PC-3 (cell line): ENCODE measurements around the gene TTF2. TPM values are rescaled to one million over a fixed set of nuclear protein-coding genes. Genes with fewer than 3 reads are reported as not detected.

Source experiments
- ATAC-seq: fragments of 200-7000 bp; cut with Tn5 transposase; 2 replicates; pipeline ENCODE4 v1.9.1; 2020; ENCODE audit warnings: mild to moderate bottlenecking, moderate library complexity
- BruUV-seq: library from RNA; stranded (reverse); fragments of 400-500 nt; replicated peaks from 2 replicates; lab custom pipeline; 2021; lab: Mats Ljungman, UMichigan
- CTCF ChIA-PET: fragments of 300-600 bp; sonication (Branson Sonifier 250); formaldehyde crosslinking; loops from one replicate; lab custom pipeline; 2022; ENCODE audit warnings: antibody characterized with exemption; lab: Charles Lee
- POLR2A ChIA-PET: fragments of 300-600 bp; sonication (Branson Sonifier 250); formaldehyde crosslinking; loops from one replicate; lab custom pipeline; 2022; ENCODE audit warnings: antibody characterized with exemption; ENCODE audit not compliant: unreplicated experiment; lab: Charles Lee
- DNase-seq: peaks from one replicate; pipeline ENCODE4 v3.0.0-alpha.2; 2015
- H2AFZ ChIP-seq: fragments of 300-600 bp; sonication (generic); 2 replicates; pipeline ENCODE4 v1.6.0; 2016; ENCODE audit warnings: antibody characterized with exemption, low read length
- H3F3A ChIP-seq: fragments of 300-600 bp; sonication (generic); one replicate; pipeline ENCODE4 v1.6.0; 2017; ENCODE audit warnings: antibody characterized with exemption, low read length, control low read depth, mild to moderate bottlenecking; ENCODE audit not compliant: unreplicated experiment
- H3K27ac ChIP-seq: fragments of 300-600 bp; sonication (generic); 2 replicates; pipeline ENCODE4 v1.5.1; 2016; ENCODE audit warnings: mild to moderate bottlenecking, low read length
- H3K27me3 ChIP-seq: fragments of 300-600 bp; sonication (generic); 2 replicates; pipeline ENCODE4 v1.6.1; 2016; ENCODE audit warnings: low read length, mixed read lengths
- H3K36me3 ChIP-seq: fragments of 300-600 bp; sonication (generic); 2 replicates; pipeline ENCODE4 v1.6.1; 2016; ENCODE audit warnings: low read depth, mixed run types, low read length, mixed read lengths
- H3K4me1 ChIP-seq: fragments of 300-600 bp; sonication (generic); 2 replicates; pipeline ENCODE4 v1.5.1; 2016; ENCODE audit warnings: low read length; ENCODE audit not compliant: insufficient read depth
- H3K4me2 ChIP-seq: fragments of 300-600 bp; sonication (generic); 2 replicates; pipeline ENCODE4 v1.6.0; 2016; ENCODE audit warnings: low read length
- H3K4me3 ChIP-seq: fragments of 300-600 bp; sonication (generic); 2 replicates; pipeline ENCODE4 v1.5.1; 2016; ENCODE audit warnings: mild to moderate bottlenecking, low read length, mixed read lengths
- H3K79me2 ChIP-seq: fragments of 300-600 bp; sonication (generic); 2 replicates; pipeline ENCODE4 v1.6.1; 2017; ENCODE audit warnings: low read length, mixed read lengths
- H3K9ac ChIP-seq: fragments of 300-600 bp; sonication (generic); 2 replicates; pipeline ENCODE4 v1.6.0; 2016; ENCODE audit warnings: mild to moderate bottlenecking, low read length
- H3K9me2 ChIP-seq: fragments of 300-600 bp; sonication (generic); replicated peaks from 2 replicates; pipeline ENCODE4 v1.6.1; 2016; ENCODE audit warnings: mixed run types, low read length, mixed read lengths
- H3K9me3 ChIP-seq: fragments of 300-600 bp; sonication (generic); 2 replicates; pipeline ENCODE4 v1.6.1; 2016; ENCODE audit warnings: low read length, mixed read lengths
- H4K20me1 ChIP-seq: fragments of 300-600 bp; sonication (generic); 2 replicates; pipeline ENCODE4 v1.6.1; 2016; ENCODE audit warnings: low read length, mixed read lengths
- CTCF ChIP-seq: fragments of 300-600 bp; sonication (generic); conservative IDR thresholded peaks from 2 replicates; pipeline ENCODE4 v1.5.1; 2017; ENCODE audit warnings: antibody characterized with exemption, low read depth, mild to moderate bottlenecking, low read length
- EZH2 ChIP-seq: fragments of 300-600 bp; sonication (generic); IDR thresholded peaks from one replicate; pipeline ENCODE4 v1.6.1; 2017; ENCODE audit warnings: antibody characterized with exemption, mild to moderate bottlenecking, low read length; ENCODE audit not compliant: unreplicated experiment
- EZH2phosphoT487 ChIP-seq: fragments of 300-600 bp; sonication (generic); IDR thresholded peaks from 2 replicates; pipeline ENCODE4 v1.6.1; 2018; ENCODE audit warnings: mild to moderate bottlenecking, antibody characterized with exemption, low read length, borderline replicate concordance
- intact Hi-C: fragments of 100-400 bp; cut with micrococcal nuclease; formaldehyde crosslinking; loops from 2 replicates; pipeline ENCODE4 v1.9.0; 2023
- total RNA-seq: library from RNA; depleted of rRNA; stranded (reverse); fragments of >200 nt; gene quantifications from 2 replicates; pipeline ENCODE4 v1.2.3, GENCODE V29; 2014

TTF2 gene
- total RNA-seq, 1 experiment from 2014 or later, result 25.1 TPM

DNA sequence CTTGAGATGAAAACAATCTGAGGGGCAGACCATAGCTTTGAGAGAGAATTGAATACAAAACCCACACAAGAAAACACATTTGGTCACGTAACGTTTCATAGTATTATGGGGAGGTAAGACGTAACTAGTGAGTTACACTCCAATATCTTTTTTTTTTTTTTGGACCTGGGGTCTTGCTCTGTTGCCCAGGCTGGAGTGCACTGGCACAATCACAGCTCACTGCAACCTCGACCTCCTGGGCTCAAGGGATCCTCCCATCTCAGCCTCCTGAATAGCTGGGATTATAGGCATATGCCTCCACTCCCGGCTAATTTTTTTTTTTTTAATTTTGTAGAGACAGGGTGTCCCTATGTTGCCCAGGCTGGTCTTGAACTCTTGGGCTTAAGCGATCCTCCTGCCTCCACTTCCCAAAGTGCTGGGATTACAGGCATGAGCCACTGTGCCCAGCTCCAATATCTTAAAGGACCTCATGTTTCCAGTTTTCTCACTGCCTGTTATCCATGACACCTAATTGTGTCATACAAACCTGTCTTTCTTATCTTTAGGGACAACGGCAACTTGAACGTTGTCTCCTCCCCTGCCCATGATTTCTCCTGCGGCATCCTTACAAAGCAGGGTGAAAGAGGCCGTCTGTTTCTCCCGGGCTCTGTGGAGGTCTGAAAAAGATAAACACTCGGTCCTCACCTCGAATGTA is 56.1 kb downstream of the TTF2 start:
- TF ChIP-seq CTCF (no peak), EZH2 (no peak), EZH2phosphoT487 (no peak)
- Histone ChIP-seq H2AFZ (no peak overlapping the region), H3K36me3 (no peaks in the 10 kb centered on the region; the same call in 1 of the 2 replicates), H3K4me3 (no peak overlapping the region), H3F3A (no peaks in the 10 kb centered on the region), H3K9me2 (no peaks in the 10 kb centered on the region), H3K9ac (no peak overlapping the region), H3K27ac (no peak overlapping the region), H3K9me3 (no peaks in the 10 kb centered on the region), H4K20me1 (0 out of 2 replicates have a peak, but pooled peaks cover 1% of the 10 kb centered on the region), H3K27me3 (no peaks in the 10 kb centered on the region), H3K4me2 (no peak overlapping the region), H3K79me2 (no peaks in the 10 kb centered on the region), H3K4me1 (peaks cover 11% of the 10 kb centered on the region)
- ATAC-seq (no peak), DNase-seq (no peak)
- ChIA-PET CTCF (no interaction called here), POLR2A (no interaction called here)
- intact Hi-C loops, result no loop called here
- BruUV-seq, result no TSS peak

GRCh38 chr1:117116784-117117130 is 56.6 kb downstream of the TTF2 start:
- DNase-seq, result no peak
- no peak overlapping the region for H2AFZ ChIP-seq
- no peaks in the 10 kb centered on the region for H3K9me3 ChIP-seq
- no peak for ATAC-seq
- no peak overlapping the region for H3K27ac ChIP-seq
- no peak overlapping the region for H3K9ac ChIP-seq
- no peak overlapping the region for H3K4me3 ChIP-seq
- H3K27me3 ChIP-seq, result no peaks in the 10 kb centered on the region
- no peaks in the 10 kb centered on the region for H4K20me1 ChIP-seq
- no TSS peak for BruUV-seq
- ChIA-PET CTCF (no interaction called here), POLR2A (no interaction called here)
- no peaks in the 10 kb centered on the region for H3K79me2 ChIP-seq
- no peaks in the 10 kb centered on the region for H3K9me2 ChIP-seq
- H3K4me2 ChIP-seq, result no peak overlapping the region
- H3F3A ChIP-seq, result no peaks in the 10 kb centered on the region
- no peaks in the 10 kb centered on the region; the same call in 1 of the 2 replicates for H3K36me3 ChIP-seq
- no peak for TF ChIP-seq EZH2phosphoT487
- no peak for TF ChIP-seq EZH2
- TF ChIP-seq CTCF, result no peak
- intact Hi-C loops, result no loop called here
- H3K4me1 ChIP-seq, result peaks cover 9% of the 10 kb centered on the region

DNA sequence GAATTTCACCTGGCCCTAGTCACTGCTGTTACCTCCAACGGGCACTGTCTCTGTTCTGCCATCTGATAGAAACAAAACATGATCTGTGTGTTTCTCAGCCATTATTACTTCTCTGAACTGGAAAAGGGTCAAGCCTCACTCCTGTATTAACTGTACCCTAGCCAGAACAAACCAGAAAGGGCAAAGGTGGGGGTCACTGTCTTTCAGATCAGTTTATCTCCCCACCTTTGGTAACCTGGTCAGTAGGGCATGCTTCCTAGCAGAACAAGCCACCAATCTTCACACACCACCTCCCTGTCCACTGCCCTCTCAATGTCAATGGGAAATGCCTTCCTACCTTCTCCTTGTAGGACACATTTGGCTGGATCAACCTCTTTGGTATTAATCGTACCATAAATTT is 57.6 kb downstream of the TTF2 start:
- no peaks in the 10 kb centered on the region for H4K20me1 ChIP-seq
- no TSS peak for BruUV-seq

More for the DNA sequence above, 57.6 kb downstream of the TTF2 start:
- Histone ChIP-seq H3K9me3 (no peaks in the 10 kb centered on the region), H3K4me1 (peaks cover 15% of the 10 kb centered on the region), H3K9me2 (no peaks in the 10 kb centered on the region), H3F3A (no peaks in the 10 kb centered on the region), H3K79me2 (no peaks in the 10 kb centered on the region), H3K36me3 (no peaks in the 10 kb centered on the region; the same call in 1 of the 2 replicates), H3K9ac (no peak overlapping the region), H2AFZ (no peak overlapping the region), H3K4me3 (no peak overlapping the region), H3K4me2 (no peak overlapping the region), H3K27me3 (no peaks in the 10 kb centered on the region), H3K27ac (no peak overlapping the region)
- TF ChIP-seq EZH2phosphoT487 (no peak), CTCF (no peak), EZH2 (no peak)
- DNase-seq (no peak), ATAC-seq (no peak)
- intact Hi-C loops, result no loop called here
- ChIA-PET CTCF (no interaction called here), POLR2A (no interaction called here)
